HG03175 (cell line): ENCODE data around the gene SIRPD.
"Not testable (repeated sequence)": the region's sequence is repeated elsewhere in the genome, so short reads cannot be mapped to it uniquely, and the experiment has no call there.

ENCODE experiments used
- ATAC-seq: cut with Tn5 transposase; IDR thresholded peaks from one replicate; pipeline ENCODE4 v1.9.1; 2021; ENCODE audit warnings: mild to moderate bottlenecking, moderate library complexity; ENCODE audit not compliant: unreplicated experiment

SIRPD gene

GRCh38 chr20:1497371-1497770 lies 60.1 kb downstream of the SIRPD start:
- ATAC-seq, result not testable (repeated sequence)

GRCh38 chr20:1496930-1497329 lies 60.6 kb downstream of the SIRPD start:
- no peak for ATAC-seq

- ATAC-seq, result no peak
Measured at GRCh38 chr20:1494436-1494835, 63.1 kb downstream of the SIRPD start.

- ATAC-seq, result no peak
Measured at GRCh38 chr20:1493536-1493935, 64.0 kb downstream of the SIRPD start.

GRCh38 chr20:1491860-1492642 lies 65.5 kb downstream of the SIRPD start:
- ATAC-seq, result no peak

GRCh38 chr20:1491281-1491840 lies 66.1 kb downstream of the SIRPD start, which contains the start of gene SIRPB2:
SIRPB2 (minus strand) TSS chr20:1491420; CDS start chr20:1491359, 61 bp downstream.
- no peak for ATAC-seq

GRCh38 chr20:1490643-1491195 lies 66.8 kb downstream of the SIRPD start:
- ATAC-seq, result no peak

- no peak for ATAC-seq
Measured at GRCh38 chr20:1489764-1490436, 67.6 kb downstream of the SIRPD start.

- no peak for ATAC-seq
Measured at GRCh38 chr20:1489325-1489724, 68.2 kb downstream of the SIRPD start.

- no peak for ATAC-seq
Measured at GRCh38 chr20:1486566-1486965, 70.9 kb downstream of the SIRPD start.

GRCh38 chr20:1484438-1485116 lies 72.9 kb downstream of the SIRPD start:
- ATAC-seq, result no peak
